NCI-H128 (cell line): ENCODE data around the gene ZNF654.

Experiments used
- DNase-seq: peaks from one replicate; lab custom pipeline; 2025; ENCODE audit not compliant: unreplicated experiment; lab: John Stamatoyannopoulos, UW

ZNF654 gene

GRCh38 chr3:88191872-88192409, 132.9 kb downstream of the ZNF654 start:
- no peak for DNase-seq

GRCh38 chr3:88192631-88193030, 133.6 kb downstream of the ZNF654 start:
- DNase-seq, result no peak
